CD4-positive, alpha-beta T cell (primary cell): ENCODE measurements around the gene ALOX15B. TPM values are rescaled to one million over a fixed set of nuclear protein-coding genes. Genes with fewer than 3 reads are reported as not detected.

ENCODE experiments used
- ATAC-seq: fragments of 200-7000 bp; cut with Tn5 transposase; one replicate; pipeline ENCODE4 v1.10.0; 2022; ENCODE audit warnings: mild to moderate bottlenecking; ENCODE audit not compliant: poor library complexity
- CTCF ChIA-PET: fragments of 350-600 bp; sonication (Branson Sonifier 250); formaldehyde crosslinking; loops from one replicate; lab custom pipeline; 2021; ENCODE audit warnings: antibody characterized with exemption, inconsistent platforms; lab: Charles Lee
- POLR2A ChIA-PET: fragments of 350-600 bp; sonication (Branson Sonifier 250); formaldehyde crosslinking; loops from one replicate; lab custom pipeline; 2021; ENCODE audit warnings: antibody characterized with exemption, inconsistent platforms; lab: Charles Lee
- DNase-seq, 14 experiments: peaks; one replicate each; pipeline ENCODE4 v3.0.0-alpha.2; 2013 to 2020; ENCODE audit warnings: mixed read lengths in 2 of 14
- H3K27ac ChIP-seq, 2 donors: one replicate each; pipeline versions ENCODE4 v1.5.1 to v1.7.0; 2013; ENCODE audit warnings: low read length in 2 of 2, low read depth in 1 of 2, mild to moderate bottlenecking in 1 of 2
- H3K27me3 ChIP-seq, 2 experiments: 1 replicate in 1 of 2; 2 replicates in 1 of 2; pipeline versions ENCODE4 v1.6.1 to v1.7.0; 2013; ENCODE audit warnings: low read length in 2 of 2, control low read depth in 1 of 2, mild to moderate bottlenecking in 1 of 2, moderate library complexity in 1 of 2; ENCODE audit not compliant: insufficient read depth in 2 of 2, control insufficient read depth in 1 of 2
- H3K36me3 ChIP-seq: one replicate; pipeline ENCODE4 v1.6.1; 2013; ENCODE audit warnings: low read length, control low read depth; ENCODE audit not compliant: insufficient read depth
- H3K4me1 ChIP-seq: one replicate; pipeline ENCODE4 v1.6.1; 2013; ENCODE audit warnings: low read length, control low read depth; ENCODE audit not compliant: insufficient read depth
- H3K4me3 ChIP-seq: one replicate; pipeline ENCODE4 v1.5.1; 2013; ENCODE audit warnings: mild to moderate bottlenecking, low read length, moderate library complexity
- H3K9me3 ChIP-seq, 2 experiments: 1 replicate in 1 of 2; 2 replicates in 1 of 2; pipeline versions ENCODE4 v1.6.1 to v1.7.0; 2013; ENCODE audit warnings: low read length in 2 of 2, mild to moderate bottlenecking in 2 of 2, control low read depth in 1 of 2, moderate library complexity in 1 of 2; ENCODE audit not compliant: control insufficient read depth in 1 of 2, insufficient read depth in 1 of 2
- H3K27ac Mint-ChIP-seq: one replicate; pipeline ENCODE4 v1.8.0; 2020; ENCODE audit warnings: mixed read lengths
- H3K27me3 Mint-ChIP-seq: one replicate; pipeline ENCODE4 v1.8.0; 2021; ENCODE audit warnings: mixed read lengths
- H3K36me3 Mint-ChIP-seq: one replicate; pipeline ENCODE4 v1.8.0; 2021; ENCODE audit warnings: low read depth, mixed read lengths
- H3K4me1 Mint-ChIP-seq: one replicate; pipeline ENCODE4 v1.8.0; 2021; ENCODE audit warnings: low read depth, mixed read lengths
- H3K4me3 Mint-ChIP-seq: one replicate; pipeline ENCODE4 v1.8.0; 2020; ENCODE audit warnings: mild to moderate bottlenecking, mixed read lengths
- H3K9me3 Mint-ChIP-seq: one replicate; pipeline ENCODE4 v1.8.0; 2020; ENCODE audit warnings: mixed read lengths
- intact Hi-C, 2 experiments: fragments of 100-400 bp; cut with DNase I in 1 of 2; cut with micrococcal nuclease in 1 of 2; formaldehyde crosslinking; loops; one replicate each; pipeline versions ENCODE4 v1.15.1 to v1.9.0; 2023 to 2025; cut with DNase I, micrococcal nuclease
- total RNA-seq, 174 experiments: library from RNA in 2 of 174; stranded (reverse) in 2 of 174; gene quantifications; one replicate each; pipeline ENCODE4 v1.2.3 and lab custom pipeline; 2021 to 2026
- TF ChIP-seq, protein P1 (sequence below): fragments of 200-600 bp; IDR thresholded peaks from one replicate; pipeline ENCODE4 v1.8.0; 2022; ENCODE audit warnings: antibody characterized with exemption, mild to moderate bottlenecking

Gene ALOX15B
- total RNA-seq, 2 experiments from 2014 or later, result not detected

- ChIA-PET POLR2A (interaction anchor here (0.8 kb wide), 1 partner anchor 86 kb away, joined by 3 read pairs; no protein-coding TSS in a partner anchor), CTCF (interaction anchor here (1.8 kb wide), 1 partner anchor 14 kb away, joined by 6 read pairs; no protein-coding TSS in a partner anchor)
- Mint-ChIP-seq H3K9me3 (no peaks in the 10 kb centered on the region), H3K27ac (no peak overlapping the region), H3K36me3 (no peaks in the 10 kb centered on the region), H3K27me3 (peaks cover 26% of the 10 kb centered on the region), H3K4me1 (no peaks in the 10 kb centered on the region), H3K4me3 (no peak overlapping the region)
- Histone ChIP-seq H3K27ac (no peak overlapping the region), H3K4me3 (no peak overlapping the region), H3K36me3 (no peaks in the 10 kb centered on the region), H3K4me1 (no peaks in the 10 kb centered on the region), H3K27me3 (peaks cover 4 to 8% of the 10 kb centered on the region in 2 experiments), H3K9me3 (no peaks in the 10 kb centered on the region)
- TF ChIP-seq, protein P1, sequence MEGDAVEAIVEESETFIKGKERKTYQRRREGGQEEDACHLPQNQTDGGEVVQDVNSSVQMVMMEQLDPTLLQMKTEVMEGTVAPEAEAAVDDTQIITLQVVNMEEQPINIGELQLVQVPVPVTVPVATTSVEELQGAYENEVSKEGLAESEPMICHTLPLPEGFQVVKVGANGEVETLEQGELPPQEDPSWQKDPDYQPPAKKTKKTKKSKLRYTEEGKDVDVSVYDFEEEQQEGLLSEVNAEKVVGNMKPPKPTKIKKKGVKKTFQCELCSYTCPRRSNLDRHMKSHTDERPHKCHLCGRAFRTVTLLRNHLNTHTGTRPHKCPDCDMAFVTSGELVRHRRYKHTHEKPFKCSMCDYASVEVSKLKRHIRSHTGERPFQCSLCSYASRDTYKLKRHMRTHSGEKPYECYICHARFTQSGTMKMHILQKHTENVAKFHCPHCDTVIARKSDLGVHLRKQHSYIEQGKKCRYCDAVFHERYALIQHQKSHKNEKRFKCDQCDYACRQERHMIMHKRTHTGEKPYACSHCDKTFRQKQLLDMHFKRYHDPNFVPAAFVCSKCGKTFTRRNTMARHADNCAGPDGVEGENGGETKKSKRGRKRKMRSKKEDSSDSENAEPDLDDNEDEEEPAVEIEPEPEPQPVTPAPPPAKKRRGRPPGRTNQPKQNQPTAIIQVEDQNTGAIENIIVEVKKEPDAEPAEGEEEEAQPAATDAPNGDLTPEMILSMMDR, result no peak
- intact Hi-C loops, result no loop called here
- DNase-seq (no peak), ATAC-seq (no peak)
Observed at GRCh38 chr17:8087952-8088230, 49.0 kb downstream of the ALOX15B start.

DNA sequence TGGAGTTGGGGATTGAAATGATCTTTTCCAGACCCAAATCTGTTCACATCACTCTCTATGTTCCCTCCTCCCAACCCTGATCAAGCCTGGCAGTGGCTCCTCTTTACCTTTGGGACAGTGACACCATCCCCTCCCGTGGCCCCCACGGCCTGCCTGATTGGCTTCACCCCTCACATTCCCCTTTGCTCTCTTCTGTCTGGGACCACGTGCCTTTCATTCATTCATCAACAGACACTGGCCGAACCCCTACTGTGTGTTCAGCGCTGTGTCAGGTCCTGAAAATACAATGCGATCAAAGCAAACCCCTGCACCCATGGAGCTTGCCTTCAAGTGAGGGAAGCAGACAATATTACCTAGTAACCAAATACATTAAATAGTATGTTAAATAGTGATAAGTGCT lies 50.9 kb downstream of the ALOX15B start:
- Mint-ChIP-seq H3K27ac (no peak overlapping the region), H3K4me3 (no peak overlapping the region), H3K9me3 (no peaks in the 10 kb centered on the region), H3K27me3 (peaks cover 30% of the 10 kb centered on the region), H3K4me1 (peaks cover 10% of the 10 kb centered on the region), H3K36me3 (no peaks in the 10 kb centered on the region)
- H3K27me3 ChIP-seq, result peaks cover 4 to 8% of the 10 kb centered on the region in 2 experiments
- ATAC-seq, result no peak
- CTCF ChIA-PET, result interaction anchor here (2.4 kb wide), 1 partner anchor 29 kb away, joined by 6 read pairs; the partner anchor contains the start of gene ALOXE3
- H3K36me3 ChIP-seq, result no peaks in the 10 kb centered on the region
- intact Hi-C loops, result no loop called here
- H3K27ac ChIP-seq, result no peak overlapping the region
- POLR2A ChIA-PET, result interaction anchor here (2.5 kb wide), 1 partner anchor 29 kb away, joined by 6 read pairs; the partner anchor contains the start of gene ALOXE3
- H3K9me3 ChIP-seq, result no peaks in the 10 kb centered on the region
- DNase-seq, result no peak
- no peak overlapping the region for H3K4me3 ChIP-seq
- H3K4me1 ChIP-seq, result peaks cover 9% of the 10 kb centered on the region
- TF ChIP-seq, protein P1, result no peak

DNA sequence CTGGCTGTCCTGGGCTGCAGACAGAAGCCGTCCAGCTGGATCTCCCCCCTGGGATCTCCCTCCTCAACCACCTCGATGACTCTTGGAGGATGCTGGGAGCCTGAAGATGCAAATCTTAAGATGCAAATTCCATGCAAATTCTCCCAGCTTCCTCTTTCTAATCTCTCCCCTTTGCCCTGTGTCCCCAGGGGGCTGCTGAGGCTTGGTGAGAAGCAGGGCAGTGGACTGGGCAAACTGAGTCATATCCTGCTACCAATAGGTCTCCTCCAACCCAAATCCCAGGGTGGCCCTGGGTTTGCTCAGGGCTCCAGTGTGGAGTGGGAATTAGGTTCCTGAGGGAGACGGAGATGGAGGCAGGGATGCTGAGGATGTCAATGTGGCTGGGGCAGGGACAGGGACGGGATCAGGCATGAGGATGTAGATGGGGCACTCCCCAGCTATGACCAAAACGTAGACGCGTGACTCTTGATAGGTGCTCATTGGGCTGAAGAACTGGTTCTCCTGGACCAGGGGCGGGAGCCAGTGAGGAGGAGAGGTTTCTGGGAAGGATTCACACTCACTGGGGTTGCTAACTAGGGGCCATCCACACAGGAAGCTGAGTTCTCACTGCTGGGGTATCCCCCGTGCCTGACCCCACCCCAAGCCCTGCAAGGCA lies 52.3 kb downstream of the ALOX15B start:
- H3K4me3 ChIP-seq, result no peak overlapping the region
- no peak for DNase-seq
- Mint-ChIP-seq H3K4me1 (peaks cover 17% of the 10 kb centered on the region), H3K36me3 (no peaks in the 10 kb centered on the region), H3K9me3 (no peaks in the 10 kb centered on the region), H3K27ac (no peak overlapping the region), H3K27me3 (peaks cover 26% of the 10 kb centered on the region), H3K4me3 (no peak overlapping the region)
- ChIA-PET CTCF (interaction anchor here (0.6 to 2.4 kb wide), 4 partner anchors 12 to 28 kb away, joined by 3 to 6 read pairs (median 4); partner anchors contain the start of gene ALOXE3), POLR2A (interaction anchor here (2.5 kb wide), 1 partner anchor 28 kb away, joined by 6 read pairs; the partner anchor contains the start of gene ALOXE3)
- no peaks in the 10 kb centered on the region for H3K36me3 ChIP-seq
- H3K27ac ChIP-seq, result no peak overlapping the region
- H3K4me1 ChIP-seq, result peaks cover 13% of the 10 kb centered on the region
- H3K9me3 ChIP-seq, result no peaks in the 10 kb centered on the region
- ATAC-seq, result no peak
- TF ChIP-seq, protein P1, result no peak
- peaks cover 4 to 8% of the 10 kb centered on the region in 2 experiments for H3K27me3 ChIP-seq
- intact Hi-C loops, result no loop called here
